CD4-positive, alpha-beta T cell (primary cell): Measurements from ENCODE around the gene DPH7. TPM values are rescaled to one million over a fixed set of nuclear protein-coding genes. Genes with fewer than 3 reads are reported as not detected.
"Not testable (repeated sequence)": the region's sequence is repeated elsewhere in the genome, so short reads cannot be mapped to it uniquely, and the experiment has no call there.

ENCODE experiments used
- ATAC-seq: fragments of 200-7000 bp; cut with Tn5 transposase; one replicate; pipeline ENCODE4 v1.10.0; 2022; ENCODE audit warnings: mild to moderate bottlenecking; ENCODE audit not compliant: poor library complexity
- CTCF ChIA-PET: fragments of 350-600 bp; sonication (Branson Sonifier 250); formaldehyde crosslinking; loops from one replicate; lab custom pipeline; 2021; ENCODE audit warnings: antibody characterized with exemption, inconsistent platforms; lab: Charles Lee
- POLR2A ChIA-PET: fragments of 350-600 bp; sonication (Branson Sonifier 250); formaldehyde crosslinking; loops from one replicate; lab custom pipeline; 2021; ENCODE audit warnings: antibody characterized with exemption, inconsistent platforms; lab: Charles Lee
- DNase-seq, 14 experiments: peaks; one replicate each; pipeline ENCODE4 v3.0.0-alpha.2; 2013 to 2020; ENCODE audit warnings: mixed read lengths in 2 of 14
- H3K27ac ChIP-seq, 2 donors: one replicate each; pipeline versions ENCODE4 v1.5.1 to v1.7.0; 2013; ENCODE audit warnings: low read length in 2 of 2, low read depth in 1 of 2, mild to moderate bottlenecking in 1 of 2
- H3K27me3 ChIP-seq, 2 experiments: 1 replicate in 1 of 2; 2 replicates in 1 of 2; pipeline versions ENCODE4 v1.6.1 to v1.7.0; 2013; ENCODE audit warnings: low read length in 2 of 2, control low read depth in 1 of 2, mild to moderate bottlenecking in 1 of 2, moderate library complexity in 1 of 2; ENCODE audit not compliant: insufficient read depth in 2 of 2, control insufficient read depth in 1 of 2
- H3K36me3 ChIP-seq: one replicate; pipeline ENCODE4 v1.6.1; 2013; ENCODE audit warnings: low read length, control low read depth; ENCODE audit not compliant: insufficient read depth
- H3K4me1 ChIP-seq: one replicate; pipeline ENCODE4 v1.6.1; 2013; ENCODE audit warnings: low read length, control low read depth; ENCODE audit not compliant: insufficient read depth
- H3K4me3 ChIP-seq: one replicate; pipeline ENCODE4 v1.5.1; 2013; ENCODE audit warnings: mild to moderate bottlenecking, low read length, moderate library complexity
- H3K9me3 ChIP-seq, 2 experiments: 1 replicate in 1 of 2; 2 replicates in 1 of 2; pipeline versions ENCODE4 v1.6.1 to v1.7.0; 2013; ENCODE audit warnings: low read length in 2 of 2, mild to moderate bottlenecking in 2 of 2, control low read depth in 1 of 2, moderate library complexity in 1 of 2; ENCODE audit not compliant: control insufficient read depth in 1 of 2, insufficient read depth in 1 of 2
- H3K27ac Mint-ChIP-seq: one replicate; pipeline ENCODE4 v1.8.0; 2020; ENCODE audit warnings: mixed read lengths
- H3K27me3 Mint-ChIP-seq: one replicate; pipeline ENCODE4 v1.8.0; 2021; ENCODE audit warnings: mixed read lengths
- H3K36me3 Mint-ChIP-seq: one replicate; pipeline ENCODE4 v1.8.0; 2021; ENCODE audit warnings: low read depth, mixed read lengths
- H3K4me1 Mint-ChIP-seq: one replicate; pipeline ENCODE4 v1.8.0; 2021; ENCODE audit warnings: low read depth, mixed read lengths
- H3K4me3 Mint-ChIP-seq: one replicate; pipeline ENCODE4 v1.8.0; 2020; ENCODE audit warnings: mild to moderate bottlenecking, mixed read lengths
- H3K9me3 Mint-ChIP-seq: one replicate; pipeline ENCODE4 v1.8.0; 2020; ENCODE audit warnings: mixed read lengths
- CTCF ChIP-seq: fragments of 200-600 bp; IDR thresholded peaks from one replicate; pipeline ENCODE4 v1.8.0; 2022; ENCODE audit warnings: antibody characterized with exemption, mild to moderate bottlenecking
- intact Hi-C, 2 experiments: fragments of 100-400 bp; cut with DNase I in 1 of 2; cut with micrococcal nuclease in 1 of 2; formaldehyde crosslinking; loops; one replicate each; pipeline versions ENCODE4 v1.15.1 to v1.9.0; 2023 to 2025; cut with DNase I, micrococcal nuclease
- total RNA-seq, 174 experiments: library from RNA in 2 of 174; stranded (reverse) in 2 of 174; gene quantifications; one replicate each; pipeline ENCODE4 v1.2.3 and lab custom pipeline; 2021 to 2026

Gene DPH7
- total RNA-seq, 2 experiments from 2014 or later, result 36.4 to 36.8 TPM

DNA sequence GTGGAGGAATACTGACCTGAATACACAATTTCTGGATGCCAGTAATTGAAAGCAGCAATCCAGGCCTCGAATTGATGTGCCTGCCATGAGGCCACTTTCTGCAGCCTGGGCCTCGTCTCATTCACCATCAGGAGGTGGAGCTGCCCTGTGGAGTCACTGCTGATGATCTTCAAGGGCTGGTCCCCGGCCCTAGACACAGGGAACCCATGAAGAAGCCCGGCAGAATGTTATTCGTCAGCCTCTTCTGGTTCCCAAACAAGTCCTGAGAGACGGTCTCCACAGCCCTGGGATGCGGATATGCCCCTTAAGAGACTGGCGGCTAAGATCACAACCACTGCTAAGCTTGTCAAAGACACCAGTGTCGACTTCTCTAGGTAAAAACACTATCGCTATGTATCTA lies 4.5 kb downstream of the DPH7 start:
- intact Hi-C loops, result no loop called here
- Histone ChIP-seq H3K9me3 (no peaks in the 10 kb centered on the region), H3K27ac (no peak overlapping the region), H3K27me3 (no peaks in the 10 kb centered on the region), H3K4me3 (no peak overlapping the region), H3K4me1 (peaks cover 34% of the 10 kb centered on the region), H3K36me3 (peaks cover 39% of the 10 kb centered on the region)
- DNase-seq (no peak), ATAC-seq (no peak)
- Mint-ChIP-seq H3K9me3 (no peaks in the 10 kb centered on the region), H3K27me3 (no peaks in the 10 kb centered on the region), H3K4me3 (no peak overlapping the region), H3K4me1 (peaks cover 37% of the 10 kb centered on the region), H3K36me3 (peaks cover 55% of the 10 kb centered on the region), H3K27ac (no peak overlapping the region)
- TF ChIP-seq CTCF, result no peak
- ChIA-PET POLR2A (no interaction called here), CTCF (interaction anchor here (0.6 kb wide), 1 partner anchor 116 kb away, joined by 3 read pairs; no protein-coding TSS in a partner anchor)

DNA sequence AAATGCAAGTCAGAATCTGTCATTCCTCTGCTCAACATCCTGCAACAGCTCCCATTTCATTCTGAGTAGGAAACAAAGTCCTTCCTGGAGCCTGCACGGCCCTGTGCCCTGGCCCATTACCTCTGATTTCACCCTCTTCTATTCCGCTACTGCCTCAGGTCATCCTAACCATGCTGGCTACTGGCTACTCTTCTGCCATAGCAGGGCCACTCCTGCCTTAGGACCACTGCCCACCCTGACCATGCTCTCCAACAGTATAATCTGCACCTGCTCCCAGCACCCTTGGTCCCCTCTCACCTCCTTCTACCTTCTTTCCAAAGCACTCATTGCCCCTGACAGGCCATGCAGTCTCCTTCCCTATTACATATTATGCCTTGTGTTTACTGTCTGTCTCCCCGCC lies 8.2 kb downstream of the DPH7 start:
- Mint-ChIP-seq H3K27me3 (no peaks in the 10 kb centered on the region), H3K4me3 (no peak overlapping the region), H3K9me3 (no peaks in the 10 kb centered on the region), H3K36me3 (peaks cover 39% of the 10 kb centered on the region), H3K4me1 (peaks cover 15% of the 10 kb centered on the region), H3K27ac (no peak overlapping the region)
- H3K9me3 ChIP-seq, result no peaks in the 10 kb centered on the region
- peaks cover 2% of the 10 kb centered on the region for H3K4me1 ChIP-seq
- TF ChIP-seq CTCF, result no peak
- DNase-seq, result no peak
- CTCF ChIA-PET, result no interaction called here
- H3K27ac ChIP-seq, result no peak overlapping the region
- no peaks in the 10 kb centered on the region for H3K27me3 ChIP-seq
- H3K36me3 ChIP-seq, result peaks cover 32% of the 10 kb centered on the region
- POLR2A ChIA-PET, result no interaction called here
- intact Hi-C loops, result no loop called here
- H3K4me3 ChIP-seq, result no peak overlapping the region
- no peak for ATAC-seq

GRCh38 chr9:137569609-137570203 lies 9.0 kb downstream of the DPH7 start:
- peaks cover 30% of the 10 kb centered on the region for H3K36me3 Mint-ChIP-seq

DNA sequence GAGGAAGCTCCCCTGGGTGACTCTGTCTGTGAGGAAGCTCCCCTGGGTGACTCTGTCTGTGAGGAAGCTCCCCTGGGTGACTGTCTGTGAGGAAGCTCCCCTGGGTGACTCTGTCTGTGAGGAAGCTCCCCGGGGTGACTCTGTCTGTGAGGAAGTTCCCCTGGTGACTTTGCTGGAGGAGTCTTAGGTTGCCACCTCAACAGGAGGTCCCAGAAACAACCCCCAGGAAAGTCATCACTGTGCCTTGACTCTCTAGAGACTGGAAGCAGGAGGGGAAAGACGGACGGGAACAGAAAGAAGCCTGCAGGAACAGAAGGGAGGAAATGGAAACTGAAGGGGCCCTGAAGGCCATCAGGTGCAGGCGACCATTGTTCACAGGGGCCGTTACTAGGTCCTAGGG lies 10.3 kb downstream of the DPH7 start:
- not testable (repeated sequence) for H3K27ac ChIP-seq

More at GRCh38 chr9:137569609-137570203, 9.0 kb downstream of the DPH7 start:
- Mint-ChIP-seq H3K27ac (no peak overlapping the region), H3K9me3 (no peaks in the 10 kb centered on the region), H3K4me1 (peaks cover 7% of the 10 kb centered on the region), H3K4me3 (no peak overlapping the region), H3K27me3 (no peaks in the 10 kb centered on the region)
- POLR2A ChIA-PET, result no interaction called here
- H3K27ac ChIP-seq, result no peak overlapping the region
- H3K9me3 ChIP-seq, result no peaks in the 10 kb centered on the region
- H3K4me3 ChIP-seq, result no peak overlapping the region
- no peaks in the 10 kb centered on the region for H3K4me1 ChIP-seq
- DNase-seq (no peak), ATAC-seq (no peak)
- H3K36me3 ChIP-seq, result peaks cover 26% of the 10 kb centered on the region
- intact Hi-C loops, result no loop called here
- TF ChIP-seq CTCF, result no peak
- CTCF ChIA-PET, result no interaction called here
- H3K27me3 ChIP-seq, result no peaks in the 10 kb centered on the region

More for the DNA sequence above, 10.3 kb downstream of the DPH7 start:
- H3K9me3 Mint-ChIP-seq, DNase-seq, H3K4me3 Mint-ChIP-seq, H3K9me3 ChIP-seq, intact Hi-C loops, H3K27me3 Mint-ChIP-seq, H3K4me1 ChIP-seq, H3K27me3 ChIP-seq, CTCF ChIA-PET, ATAC-seq, H3K4me3 ChIP-seq, H3K4me1 Mint-ChIP-seq, H3K27ac Mint-ChIP-seq: not testable (repeated sequence)
- peaks cover 34% of the 10 kb centered on the region for H3K36me3 Mint-ChIP-seq
- POLR2A ChIA-PET, result interaction anchor here (1.2 kb wide), 1 partner anchor 23 kb away, joined by 3 read pairs; no protein-coding TSS in a partner anchor
- H3K36me3 ChIP-seq, result peaks cover 30% of the 10 kb centered on the region
